HepG2 (cell line): ENCODE results near the gene FYTTD1. TPM values are rescaled to one million over a fixed set of nuclear protein-coding genes. Genes with fewer than 3 reads are reported as not detected.

Experiments
- AGO2 ChIP-seq: fragments of 200-400 bp; formaldehyde crosslinking; optimal IDR thresholded peaks from 2 replicates; pipeline ENCODE3; 2017; ENCODE audit warnings: mild to moderate bottlenecking, low read depth, low read length, moderate library complexity
- CHCHD3 ChIP-seq: sonication (generic); formaldehyde crosslinking; IDR thresholded peaks from 2 replicates; pipeline ENCODE4 v1.8.0; 2022; ENCODE audit warnings: mild to moderate bottlenecking, missing genetic modification reagents, moderate library complexity
- DNMT1 ChIP-seq: sonication (generic); formaldehyde crosslinking; IDR thresholded peaks from 2 replicates; pipeline ENCODE4 v1.5.1; 2020; ENCODE audit warnings: mild to moderate bottlenecking, missing genetic modification reagents
- KAT7 ChIP-seq: IDR thresholded peaks from 2 replicates; pipeline ENCODE4 v1.6.1; 2018; ENCODE audit warnings: borderline replicate concordance, missing compliant biosample characterization
- MAFK ChIP-seq, 2 experiments: IDR thresholded peaks in 1 of 2; conservative IDR thresholded peaks in 1 of 2; 2 replicates each; pipeline ENCODE4 v1.6.1; 2011; ENCODE audit warnings: improper control_type of control experiment in 2 of 2, low read length in 2 of 2
- NFYB ChIP-seq: sonication (generic); formaldehyde crosslinking; IDR thresholded peaks from 2 replicates; pipeline ENCODE4 v1.4.0; 2020; ENCODE audit warnings: missing genetic modification reagents
- RBFOX2 ChIP-seq: fragments of 200-400 bp; formaldehyde crosslinking; IDR thresholded peaks from 2 replicates; pipeline ENCODE4 v1.6.1; 2017; ENCODE audit warnings: low read depth, mild to moderate bottlenecking, low read length
- SKI ChIP-seq: fragments of 450-650 bp; IDR thresholded peaks from one replicate; pipeline ENCODE4 v1.6.1; 2018; ENCODE audit warnings: mild to moderate bottlenecking; ENCODE audit not compliant: partially characterized antibody
- SMAD3 ChIP-seq: sonication (generic); formaldehyde crosslinking; IDR thresholded peaks from 2 replicates; pipeline ENCODE4 v1.4.0; 2020; ENCODE audit warnings: missing genetic modification reagents
- SP1 ChIP-seq, 2 experiments: fragments of 450-650 bp in 1 of 2; sonication (generic) in 1 of 2; formaldehyde crosslinking in 1 of 2; IDR thresholded peaks; 2 replicates each; pipeline versions ENCODE4 v1.4.0 to v1.6.1; 2016 to 2020; ENCODE audit warnings: missing genetic modification reagents in 1 of 2
- YEATS4 ChIP-seq: sonication (generic); formaldehyde crosslinking; IDR thresholded peaks from 2 replicates; pipeline ENCODE4 v1.4.0; 2020; ENCODE audit warnings: missing genetic modification reagents, borderline replicate concordance
- ZNF207 ChIP-seq: fragments of 450-650 bp; IDR thresholded peaks from 2 replicates; pipeline ENCODE4 v1.6.1; 2016; ENCODE audit warnings: antibody characterized with exemption, borderline replicate concordance
- ZNF335 ChIP-seq: sonication (generic); formaldehyde crosslinking; IDR thresholded peaks from 2 replicates; pipeline ENCODE4 v1.4.0; 2020; ENCODE audit warnings: missing genetic modification reagents
- ZNF337 ChIP-seq: sonication (generic); formaldehyde crosslinking; IDR thresholded peaks from 2 replicates; pipeline ENCODE4 v1.5.1; 2020; ENCODE audit warnings: missing genetic modification reagents, low read depth, mild to moderate bottlenecking, borderline replicate concordance
- ZNF446 ChIP-seq: sonication (generic); formaldehyde crosslinking; IDR thresholded peaks from 2 replicates; pipeline ENCODE4 v1.5.0; 2020; ENCODE audit warnings: mild to moderate bottlenecking, missing genetic modification reagents
- ZNF557 ChIP-seq: sonication (generic); formaldehyde crosslinking; IDR thresholded peaks from 2 replicates; pipeline ENCODE4 v1.4.0; 2020; ENCODE audit warnings: missing genetic modification reagents
- ZNF747 ChIP-seq: sonication (generic); formaldehyde crosslinking; IDR thresholded peaks from 2 replicates; pipeline ENCODE4 v1.8.1; 2023; ENCODE audit warnings: missing genetic modification reagents, mild to moderate bottlenecking, borderline replicate concordance
- polyA plus RNA-seq, 8 experiments: library from polyadenylated mRNA; depleted of rRNA in 3 of 8; stranded (reverse) in 7 of 8; unstranded in 1 of 8; fragments of >200 nt; fragmentation: Illumina TruSeq in 4 of 8; extraction: Trizol in 4 of 8; gene quantifications; 2 replicates each; pipeline versions ENCODE4 v1.2.1 to v1.2.3, GENCODE V29; 2011 to 2016; ENCODE audit warnings: low read depth in 4 of 8, missing spikeins in 1 of 8, mixed read lengths in 1 of 8; ENCODE audit not compliant: insufficient read depth in 1 of 8
- total RNA-seq, 5 experiments: library from RNA; depleted of rRNA; stranded (reverse); fragments of >200 nt; fragmentation: Illumina TruSeq; extraction: Trizol; gene quantifications; 2 replicates each; pipeline ENCODE4 v1.2.3, GENCODE V29; 2016; ENCODE audit warnings: low read depth in 1 of 5
- TF ChIP-seq, protein P1 (sequence below): sonication (generic); formaldehyde crosslinking; IDR thresholded peaks from 2 replicates; pipeline ENCODE4 v1.4.0; 2020; ENCODE audit warnings: missing genetic modification reagents
- TF ChIP-seq, protein P2 (sequence below): sonication (generic); formaldehyde crosslinking; IDR thresholded peaks from 2 replicates; pipeline ENCODE4 v1.8.0; 2022; ENCODE audit warnings: low read depth, missing genetic modification reagents
- TF ChIP-seq, protein P3 (sequence below): sonication (generic); formaldehyde crosslinking; IDR thresholded peaks from 2 replicates; pipeline ENCODE4 v1.9.0; 2021; ENCODE audit warnings: missing genetic modification reagents, borderline replicate concordance
- TF ChIP-seq, protein P4 (sequence below): sonication (generic); formaldehyde crosslinking; IDR thresholded peaks from 2 replicates; pipeline ENCODE4 v1.4.0; 2020; ENCODE audit warnings: missing genetic modification reagents
- TF ChIP-seq, protein P5 (sequence below): IDR thresholded peaks from 2 replicates; pipeline ENCODE4 v1.6.1; 2016; ENCODE audit warnings: low read depth

The FYTTD1 gene
- total and polyA plus RNA-seq, 2 of the 13 experiments (the other 11 are each of a cell fraction or from before 2014, with no cell fraction given) = 6.5 to 28.8 TPM

DNA sequence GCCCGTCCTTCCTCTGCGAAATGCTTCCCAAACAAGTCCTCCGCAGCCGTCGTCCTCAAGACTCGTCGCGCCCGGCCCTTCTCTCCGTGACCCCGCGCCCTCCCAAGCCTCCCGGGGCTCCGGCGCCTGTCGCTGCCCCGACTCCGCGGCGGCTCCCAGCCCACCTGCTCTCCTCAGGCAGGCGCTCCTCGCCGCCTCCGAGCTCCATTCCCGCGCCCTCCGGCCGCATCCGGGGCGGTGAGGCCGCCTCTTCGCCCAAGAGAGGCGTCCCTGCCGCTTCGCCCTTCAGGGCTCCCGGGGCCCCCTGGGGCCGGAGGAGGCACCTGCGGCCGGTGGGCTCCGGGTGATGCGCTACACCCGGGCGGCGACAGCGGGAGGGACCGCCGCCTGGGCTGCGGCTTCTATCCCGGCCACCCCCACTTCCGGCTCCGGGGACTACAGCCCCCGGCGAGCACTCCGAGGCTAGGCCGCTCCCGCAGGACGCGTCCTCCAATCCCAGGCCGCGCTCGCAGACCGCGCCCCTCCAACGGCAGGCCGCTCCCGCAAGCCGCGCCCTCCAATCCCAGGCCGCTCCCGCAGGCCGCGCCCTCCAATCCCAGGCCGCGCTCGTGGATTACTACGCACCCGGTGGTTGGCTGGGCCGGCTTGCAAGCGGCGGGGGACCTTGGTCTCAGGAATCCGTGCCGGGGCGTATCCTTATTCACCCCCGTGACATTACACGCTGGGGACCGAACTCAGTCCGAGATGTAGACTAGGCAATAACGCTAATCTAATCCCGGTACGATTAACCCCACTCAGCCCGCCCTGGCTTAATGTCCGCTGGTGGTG lies 13.0 kb upstream of the FYTTD1 start, which contains the start of gene RUBCN (continued):
- TF ChIP-seq SMAD3 (CRISPR knock-in tag) (peak; percentile 18; the same call in 1 of the 2 replicates), DNMT1 (no peak), SKI (peak; percentile 10), NFYB (CRISPR knock-in tag) (peak; percentile 89), ZNF446 (CRISPR knock-in tag) (0 out of 2 replicates have a peak, but pooled peaks have one; percentile 28), ZNF335 (peak; percentile 56; the same call in 1 of the 2 replicates), RBFOX2 (peak; percentile 75), KAT7 (CRISPR knock-in tag) (peak; percentile 68; the same call in 1 of the 2 replicates), SP1 (IDR thresholded peaks at IDR 0.05) (no peak), SP1 (CRISPR knock-in tag; IDR thresholded peaks at IDR 0.05) (peak; percentile 85), ZNF337 (CRISPR knock-in tag) (peak; percentile 21; the same call in 1 of the 2 replicates), AGO2 (peak; percentile 41), CHCHD3 (no peak), ZNF557 (CRISPR knock-in tag) (no peak), YEATS4 (CRISPR knock-in tag) (peak; percentile 46; the same call in 1 of the 2 replicates), MAFK (conservative IDR thresholded peaks at IDR 0.05 in 1 of 2, IDR thresholded peaks at IDR 0.05 in 1 of 2; ENCODE audit: low read length in 2 of 2) (no peak), ZNF747 (CRISPR knock-in tag) (no peak), ZNF207 (no peak)
- TF ChIP-seq, protein P1, sequence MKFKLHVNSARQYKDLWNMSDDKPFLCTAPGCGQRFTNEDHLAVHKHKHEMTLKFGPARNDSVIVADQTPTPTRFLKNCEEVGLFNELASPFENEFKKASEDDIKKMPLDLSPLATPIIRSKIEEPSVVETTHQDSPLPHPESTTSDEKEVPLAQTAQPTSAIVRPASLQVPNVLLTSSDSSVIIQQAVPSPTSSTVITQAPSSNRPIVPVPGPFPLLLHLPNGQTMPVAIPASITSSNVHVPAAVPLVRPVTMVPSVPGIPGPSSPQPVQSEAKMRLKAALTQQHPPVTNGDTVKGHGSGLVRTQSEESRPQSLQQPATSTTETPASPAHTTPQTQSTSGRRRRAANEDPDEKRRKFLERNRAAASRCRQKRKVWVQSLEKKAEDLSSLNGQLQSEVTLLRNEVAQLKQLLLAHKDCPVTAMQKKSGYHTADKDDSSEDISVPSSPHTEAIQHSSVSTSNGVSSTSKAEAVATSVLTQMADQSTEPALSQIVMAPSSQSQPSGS (CRISPR knock-in tag) = no peak
- TF ChIP-seq, protein P2, sequence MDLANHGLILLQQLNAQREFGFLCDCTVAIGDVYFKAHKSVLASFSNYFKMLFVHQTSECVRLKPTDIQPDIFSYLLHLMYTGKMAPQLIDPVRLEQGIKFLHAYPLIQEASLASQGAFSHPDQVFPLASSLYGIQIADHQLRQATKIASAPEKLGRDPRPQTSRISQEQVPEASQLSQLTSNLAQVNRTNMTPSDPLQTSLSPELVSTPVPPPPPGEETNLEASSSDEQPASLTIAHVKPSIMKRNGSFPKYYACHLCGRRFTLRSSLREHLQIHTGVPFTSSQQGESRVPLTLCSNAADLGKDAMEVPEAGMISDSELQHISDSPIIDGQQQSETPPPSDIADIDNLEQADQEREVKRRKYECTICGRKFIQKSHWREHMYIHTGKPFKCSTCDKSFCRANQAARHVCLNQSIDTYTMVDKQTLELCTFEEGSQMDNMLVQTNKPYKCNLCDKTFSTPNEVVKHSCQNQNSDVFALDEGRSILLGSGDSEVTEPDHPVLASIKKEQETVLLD (CRISPR knock-in tag) = peak; percentile 47; the same call in 1 of the 2 replicates
- TF ChIP-seq, protein P3, sequence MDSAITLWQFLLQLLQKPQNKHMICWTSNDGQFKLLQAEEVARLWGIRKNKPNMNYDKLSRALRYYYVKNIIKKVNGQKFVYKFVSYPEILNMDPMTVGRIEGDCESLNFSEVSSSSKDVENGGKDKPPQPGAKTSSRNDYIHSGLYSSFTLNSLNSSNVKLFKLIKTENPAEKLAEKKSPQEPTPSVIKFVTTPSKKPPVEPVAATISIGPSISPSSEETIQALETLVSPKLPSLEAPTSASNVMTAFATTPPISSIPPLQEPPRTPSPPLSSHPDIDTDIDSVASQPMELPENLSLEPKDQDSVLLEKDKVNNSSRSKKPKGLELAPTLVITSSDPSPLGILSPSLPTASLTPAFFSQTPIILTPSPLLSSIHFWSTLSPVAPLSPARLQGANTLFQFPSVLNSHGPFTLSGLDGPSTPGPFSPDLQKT (CRISPR knock-in tag) = peak; percentile 88; the same call in 1 of the 2 replicates
- TF ChIP-seq, protein P4, sequence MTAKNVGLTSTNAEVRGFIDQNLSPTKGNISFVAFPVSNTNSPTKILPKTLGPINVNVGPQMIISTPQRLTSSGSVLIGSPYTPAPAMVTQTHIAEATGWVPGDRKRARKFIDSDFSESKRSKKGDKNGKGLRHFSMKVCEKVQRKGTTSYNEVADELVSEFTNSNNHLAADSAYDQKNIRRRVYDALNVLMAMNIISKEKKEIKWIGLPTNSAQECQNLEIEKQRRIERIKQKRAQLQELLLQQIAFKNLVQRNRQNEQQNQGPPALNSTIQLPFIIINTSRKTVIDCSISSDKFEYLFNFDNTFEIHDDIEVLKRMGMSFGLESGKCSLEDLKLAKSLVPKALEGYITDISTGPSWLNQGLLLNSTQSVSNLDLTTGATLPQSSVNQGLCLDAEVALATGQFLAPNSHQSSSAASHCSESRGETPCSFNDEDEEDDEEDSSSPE (CRISPR knock-in tag) = peak; percentile 78
- TF ChIP-seq, protein P5, sequence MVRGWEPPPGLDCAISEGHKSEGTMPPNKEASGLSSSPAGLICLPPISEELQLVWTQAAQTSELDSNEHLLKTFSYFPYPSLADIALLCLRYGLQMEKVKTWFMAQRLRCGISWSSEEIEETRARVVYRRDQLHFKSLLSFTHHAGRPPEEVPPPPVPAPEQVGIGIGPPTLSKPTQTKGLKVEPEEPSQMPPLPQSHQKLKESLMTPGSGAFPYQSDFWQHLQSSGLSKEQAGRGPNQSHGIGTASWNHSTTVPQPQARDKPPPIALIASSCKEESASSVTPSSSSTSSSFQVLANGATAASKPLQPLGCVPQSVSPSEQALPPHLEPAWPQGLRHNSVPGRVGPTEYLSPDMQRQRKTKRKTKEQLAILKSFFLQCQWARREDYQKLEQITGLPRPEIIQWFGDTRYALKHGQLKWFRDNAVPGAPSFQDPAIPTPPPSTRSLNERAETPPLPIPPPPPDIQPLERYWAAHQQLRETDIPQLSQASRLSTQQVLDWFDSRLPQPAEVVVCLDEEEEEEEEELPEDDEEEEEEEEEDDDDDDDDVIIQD (CRISPR knock-in tag) = peak; percentile 59; the same call in 1 of the 2 replicates
